HG03159 (cell line): ENCODE results near the gene CYP4X1.
"Not testable (repeated sequence)": the region's sequence is repeated elsewhere in the genome, so short reads cannot be mapped to it uniquely, and the experiment has no call there.

ENCODE experiments used
- ATAC-seq: cut with Tn5 transposase; IDR thresholded peaks from one replicate; pipeline ENCODE4 v1.9.1; 2021; ENCODE audit warnings: mild to moderate bottlenecking, moderate library complexity; ENCODE audit not compliant: unreplicated experiment

CYP4X1 gene

DNA sequence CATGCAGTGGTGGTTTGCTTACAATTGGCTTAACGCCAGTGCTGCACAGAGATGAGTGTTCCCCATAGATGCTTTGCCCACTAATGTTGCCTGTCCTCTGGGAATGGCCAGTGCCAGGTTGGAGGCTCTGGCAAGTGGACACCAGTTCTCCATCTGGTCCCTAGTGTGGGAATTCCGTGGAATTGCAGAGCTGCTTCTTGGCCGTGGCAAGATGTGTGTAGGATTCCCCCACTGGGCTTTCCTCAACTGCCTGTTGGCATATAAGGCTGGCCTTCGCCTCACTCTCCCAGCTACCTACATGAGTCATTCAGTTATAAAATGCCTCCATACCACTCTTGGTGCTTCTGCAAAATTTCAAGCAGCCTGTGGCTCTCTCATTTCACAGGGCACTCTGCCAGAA lies 45.6 kb downstream of the CYP4X1 start:
- not testable (repeated sequence) for ATAC-seq

- ATAC-seq, result not testable (repeated sequence)
Measured at GRCh38 chr1:47069509-47069908, 46.0 kb downstream of the CYP4X1 start.

DNA sequence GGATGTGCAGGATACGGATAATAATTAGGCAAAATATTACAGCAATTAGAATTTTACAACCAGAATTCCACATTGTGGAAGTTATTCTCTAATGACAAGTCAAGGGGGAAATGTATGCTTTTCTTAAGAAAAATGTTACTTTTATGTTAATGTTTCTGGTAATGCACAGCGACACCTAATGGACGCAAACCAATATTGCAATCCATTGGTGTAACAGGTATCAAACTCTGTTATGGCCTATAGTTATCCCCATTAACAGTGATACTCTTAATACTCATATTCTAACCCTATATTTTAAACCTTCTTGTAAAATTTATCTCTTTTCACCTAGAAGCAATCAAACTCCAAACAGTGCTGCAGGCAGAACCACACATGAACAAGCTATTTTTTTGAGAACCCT lies 65.9 kb downstream of the CYP4X1 start:
- ATAC-seq, result peak; percentile 60

DNA sequence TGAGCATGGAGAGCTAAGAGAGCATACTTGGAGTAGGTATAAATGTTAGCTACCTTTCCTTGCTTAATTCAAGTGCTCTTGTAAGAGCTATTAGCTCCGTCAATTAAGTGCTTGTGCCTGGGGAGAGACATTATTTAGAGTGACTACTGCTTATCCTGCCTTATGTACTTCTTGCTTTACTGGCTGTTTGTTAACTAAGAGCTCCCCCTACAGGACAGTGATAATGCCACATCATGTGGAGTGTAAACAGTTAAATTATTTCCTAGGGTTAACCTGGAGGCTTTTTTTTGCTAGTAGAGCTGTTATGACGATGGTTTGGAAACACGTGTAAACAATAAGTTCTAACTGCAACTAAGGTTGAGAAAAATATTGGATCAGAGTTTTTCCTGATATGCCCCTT lies 68.0 kb downstream of the CYP4X1 start:
- not testable (repeated sequence) for ATAC-seq
